Progenitor cell of endocrine pancreas (in vitro differentiated cells): ENCODE data around the gene STARD6. TPM values are rescaled to one million over a fixed set of nuclear protein-coding genes. Genes with fewer than 3 reads are reported as not detected.

Experiments
- DNase-seq: peaks from one replicate; pipeline ENCODE4 v3.0.0; 2021; ENCODE audit warnings: low spot score; ENCODE audit not compliant: unreplicated experiment
- H3K27ac Mint-ChIP-seq: 2 replicates; pipeline ENCODE4 v1.8.0; 2021; ENCODE audit warnings: mild to moderate bottlenecking, moderate library complexity, mixed read lengths
- H3K27me3 Mint-ChIP-seq: 2 replicates; pipeline ENCODE4 v1.8.0; 2021; ENCODE audit warnings: mixed read lengths
- H3K36me3 Mint-ChIP-seq: 2 replicates; pipeline ENCODE4 v1.8.0; 2022; ENCODE audit warnings: mixed read lengths; ENCODE audit not compliant: insufficient read depth
- H3K4me1 Mint-ChIP-seq: 2 replicates; pipeline ENCODE4 v1.8.0; 2021; ENCODE audit warnings: low read depth, mixed read lengths
- H3K4me3 Mint-ChIP-seq: 2 replicates; pipeline ENCODE4 v1.8.0; 2021; ENCODE audit warnings: low read depth, mild to moderate bottlenecking, moderate library complexity, mixed read lengths
- H3K9me3 Mint-ChIP-seq: 2 replicates; pipeline ENCODE4 v1.8.0; 2021; ENCODE audit warnings: low read depth, mixed read lengths
- total RNA-seq: library from RNA; stranded (reverse); gene quantifications from 2 replicates; pipeline ENCODE4 v1.2.1, GENCODE V29; 2021
- TF ChIP-seq, protein P1 (sequence below): fragments of 200-600 bp; sonication (generic); IDR thresholded peaks from one replicate; pipeline ENCODE4 v1.5.0; 2021; ENCODE audit warnings: antibody characterized with exemption, mild to moderate bottlenecking; ENCODE audit not compliant: unreplicated experiment

Gene STARD6
- total RNA-seq, 1 donor from 2014 or later: not detected

DNA sequence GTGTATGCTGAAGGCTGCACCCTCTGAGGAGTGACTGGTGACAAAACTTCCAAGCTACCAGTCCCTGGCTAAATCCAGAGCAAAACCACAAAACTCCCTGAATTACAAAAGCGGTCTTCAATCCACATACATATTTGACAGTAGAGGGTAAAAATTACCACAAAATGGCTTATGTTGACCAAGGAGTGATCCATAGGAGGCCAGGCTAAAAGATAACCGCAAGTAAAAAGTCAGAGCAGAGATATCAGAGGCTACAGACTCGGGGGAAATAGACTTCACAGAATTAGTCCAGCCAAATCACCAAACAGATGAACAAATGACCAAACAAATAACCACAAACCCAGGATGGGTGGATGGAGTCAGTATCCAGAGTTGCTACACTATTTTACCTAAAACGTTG, 19.4 kb downstream of the STARD6 start:
- DNase-seq: no peak
- peaks cover 9% of the 10 kb centered on the region for H3K9me3 Mint-ChIP-seq
- no peak overlapping the region for H3K4me3 Mint-ChIP-seq
- H3K27ac Mint-ChIP-seq: no peak overlapping the region
- TF ChIP-seq, protein P1, sequence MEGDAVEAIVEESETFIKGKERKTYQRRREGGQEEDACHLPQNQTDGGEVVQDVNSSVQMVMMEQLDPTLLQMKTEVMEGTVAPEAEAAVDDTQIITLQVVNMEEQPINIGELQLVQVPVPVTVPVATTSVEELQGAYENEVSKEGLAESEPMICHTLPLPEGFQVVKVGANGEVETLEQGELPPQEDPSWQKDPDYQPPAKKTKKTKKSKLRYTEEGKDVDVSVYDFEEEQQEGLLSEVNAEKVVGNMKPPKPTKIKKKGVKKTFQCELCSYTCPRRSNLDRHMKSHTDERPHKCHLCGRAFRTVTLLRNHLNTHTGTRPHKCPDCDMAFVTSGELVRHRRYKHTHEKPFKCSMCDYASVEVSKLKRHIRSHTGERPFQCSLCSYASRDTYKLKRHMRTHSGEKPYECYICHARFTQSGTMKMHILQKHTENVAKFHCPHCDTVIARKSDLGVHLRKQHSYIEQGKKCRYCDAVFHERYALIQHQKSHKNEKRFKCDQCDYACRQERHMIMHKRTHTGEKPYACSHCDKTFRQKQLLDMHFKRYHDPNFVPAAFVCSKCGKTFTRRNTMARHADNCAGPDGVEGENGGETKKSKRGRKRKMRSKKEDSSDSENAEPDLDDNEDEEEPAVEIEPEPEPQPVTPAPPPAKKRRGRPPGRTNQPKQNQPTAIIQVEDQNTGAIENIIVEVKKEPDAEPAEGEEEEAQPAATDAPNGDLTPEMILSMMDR: no peak
- H3K27me3 Mint-ChIP-seq: no peaks in the 10 kb centered on the region
- no peaks in the 10 kb centered on the region for H3K4me1 Mint-ChIP-seq
- peaks cover 1% of the 10 kb centered on the region for H3K36me3 Mint-ChIP-seq

DNA sequence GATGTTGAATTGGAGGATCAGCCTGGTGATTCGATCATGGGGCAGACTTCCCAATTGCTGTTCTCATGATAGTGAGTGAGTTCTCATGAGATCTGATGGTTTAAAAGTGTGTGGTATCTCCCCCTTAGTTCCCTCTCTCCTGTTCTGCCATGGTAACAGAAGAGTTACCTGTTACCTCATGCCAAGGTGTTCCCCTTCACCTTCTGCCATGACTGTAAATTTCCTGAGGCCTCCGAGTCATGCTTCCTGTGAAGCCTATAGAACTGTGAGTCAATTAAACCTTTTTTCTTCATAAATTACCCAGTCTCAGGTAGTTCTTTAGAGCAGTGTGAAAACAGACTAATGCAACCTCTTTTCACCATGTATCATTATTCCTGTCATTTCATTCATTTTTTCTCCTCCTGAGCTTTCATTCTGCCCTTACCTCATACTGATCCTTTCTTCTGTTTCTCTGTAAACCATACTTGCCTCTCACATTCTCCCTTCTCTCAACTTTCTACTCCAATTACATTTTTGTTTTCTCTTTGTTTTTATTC, 22.0 kb downstream of the STARD6 start:
- TF ChIP-seq, protein P1: no peak
- Mint-ChIP-seq H3K9me3 (peaks cover 4% of the 10 kb centered on the region), H3K4me1 (peaks cover 4% of the 10 kb centered on the region), H3K27me3 (no peaks in the 10 kb centered on the region), H3K36me3 (no peaks in the 10 kb centered on the region), H3K27ac (no peak overlapping the region), H3K4me3 (no peak overlapping the region)
- DNase-seq: no peak

DNA sequence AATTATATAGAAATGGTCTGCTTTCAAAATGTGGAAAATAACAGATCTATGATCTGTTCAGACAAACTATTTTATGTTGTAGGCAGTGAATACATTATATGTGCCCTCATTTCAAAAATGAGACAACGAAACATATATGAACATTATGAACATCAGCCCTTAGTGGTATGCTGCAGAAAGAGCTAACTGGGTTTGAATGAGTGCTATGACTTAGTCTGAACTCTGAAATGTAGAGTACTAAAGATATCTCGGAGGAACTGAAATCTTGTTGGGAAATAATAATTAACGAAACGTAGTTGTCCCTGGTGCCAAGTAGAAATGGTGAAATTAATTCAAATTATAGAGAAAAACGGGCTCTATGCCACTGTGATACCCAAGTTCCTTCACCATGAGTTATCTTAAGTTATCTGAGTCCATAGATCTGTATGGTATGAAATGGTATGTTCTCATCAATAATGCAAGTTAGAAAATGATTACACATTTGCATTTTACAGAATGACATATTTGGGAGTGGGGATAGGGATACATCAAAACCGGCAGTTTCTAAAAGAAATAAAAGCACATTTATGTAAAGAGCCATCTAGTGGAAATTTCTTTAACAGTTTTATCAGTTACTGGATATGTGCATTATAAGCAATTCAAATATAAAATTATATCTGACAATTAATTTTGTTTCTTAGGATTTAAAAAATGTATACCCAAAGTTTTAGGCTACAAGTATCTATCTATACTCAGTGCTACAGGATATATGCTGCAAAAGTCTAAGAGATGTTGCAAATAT, 26.7 kb downstream of the STARD6 start:
- Mint-ChIP-seq H3K27me3 (no peaks in the 10 kb centered on the region), H3K4me1 (peaks cover 4% of the 10 kb centered on the region), H3K4me3 (no peak overlapping the region), H3K27ac (no peak overlapping the region), H3K36me3 (no peaks in the 10 kb centered on the region), H3K9me3 (no peaks in the 10 kb centered on the region)
- TF ChIP-seq, protein P1: no peak
- DNase-seq: no peak

DNA sequence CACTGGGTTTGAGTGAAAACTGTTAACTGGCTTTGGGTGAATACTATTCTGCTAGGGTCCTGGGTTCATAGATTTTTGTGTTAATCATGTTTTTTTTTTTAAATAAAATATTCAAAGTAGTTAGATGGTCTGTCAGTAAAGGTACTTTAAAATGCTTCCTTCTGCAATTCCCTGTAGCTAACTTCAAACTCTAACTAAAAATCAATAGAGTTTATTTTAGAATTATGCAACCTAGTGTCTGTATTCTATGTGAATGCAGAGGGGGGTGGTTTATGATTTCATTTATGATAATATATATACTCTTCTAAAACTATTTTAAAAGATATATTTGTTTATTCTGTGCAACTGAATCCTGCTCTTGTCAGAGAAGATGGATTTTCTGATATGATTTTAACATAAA, 27.9 kb downstream of the STARD6 start:
- TF ChIP-seq, protein P1: no peak
- H3K27ac Mint-ChIP-seq: no peak overlapping the region
- no peak for DNase-seq
- no peaks in the 10 kb centered on the region for H3K27me3 Mint-ChIP-seq
- peaks cover 4% of the 10 kb centered on the region for H3K4me1 Mint-ChIP-seq
- no peak overlapping the region for H3K4me3 Mint-ChIP-seq
- no peaks in the 10 kb centered on the region for H3K9me3 Mint-ChIP-seq
- no peaks in the 10 kb centered on the region for H3K36me3 Mint-ChIP-seq

DNA sequence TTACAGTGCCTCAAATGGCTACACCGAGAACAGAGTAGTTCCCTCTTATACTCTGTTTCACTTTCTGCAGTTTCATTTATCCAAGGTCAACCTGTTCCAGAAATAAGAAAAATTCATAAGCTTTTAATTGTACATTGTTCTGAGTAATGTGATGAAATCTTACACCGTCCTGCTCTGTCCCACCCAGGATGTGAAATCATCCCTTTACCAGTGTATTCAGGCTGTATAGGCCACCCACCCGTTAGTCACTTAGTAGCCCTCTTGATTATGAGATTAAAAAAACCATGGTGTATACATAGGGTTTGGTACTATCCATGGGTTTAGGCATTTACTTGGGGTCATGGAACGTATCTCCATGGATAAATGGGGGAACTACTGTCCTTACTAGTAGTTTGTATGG, 29.8 kb downstream of the STARD6 start:
- Mint-ChIP-seq H3K4me1 (peaks cover 4% of the 10 kb centered on the region), H3K9me3 (no peaks in the 10 kb centered on the region), H3K4me3 (no peak overlapping the region), H3K27ac (no peak overlapping the region), H3K27me3 (no peaks in the 10 kb centered on the region), H3K36me3 (no peaks in the 10 kb centered on the region)
- TF ChIP-seq, protein P1: no peak
- no peak for DNase-seq
